K562 (cell line): ENCODE results near the gene ERBB4. TPM values are rescaled to one million over a fixed set of nuclear protein-coding genes. Genes with fewer than 3 reads are reported as not detected.

Experiments
- ATAC-seq: fragments of 200-7000 bp; cut with Tn5 transposase; 3 replicates; pipeline ENCODE4 v1.9.1; 2020; ENCODE audit warnings: moderate library complexity
- BruUV-seq: library from RNA; stranded (reverse); fragments of 400-500 nt; replicated peaks from 2 replicates; lab custom pipeline; 2021; lab: Mats Ljungman, UMichigan
- CTCF ChIA-PET: fragments of 300-600 bp; formaldehyde crosslinking; extraction: SDS; loops from one replicate; lab custom pipeline; 2021; ENCODE audit warnings: low intra/inter-chr PET ratio; lab: Yijun Ruan, JAX
- POLR2A ChIA-PET: fragments of 300-600, 350-650 bp; sonication (Branson Sonifier 250); formaldehyde crosslinking; extraction: SDS; loops from one replicate; lab custom pipeline; 2021; ENCODE audit warnings: antibody characterized with exemption, inconsistent platforms; lab: Yijun Ruan, JAX
- DNase-seq, 4 experiments: peaks; one replicate each; pipeline versions ENCODE4 v3.0.0 to v3.0.0-alpha.2; 2011 to 2018; ENCODE audit warnings: low spot score in 3 of 4, mixed read lengths in 3 of 4; ENCODE audit errors: extremely low read depth in 1 of 4
- FAIRE-seq: peaks from 2 replicates; lab custom pipeline; 2011; peaks lifted over from hg19 to GRCh38; lab: Jason Lieb, UNC
- H2AFZ ChIP-seq: 2 replicates; pipeline ENCODE4 v1.6.0; 2011; ENCODE audit warnings: low read depth, low read length, control low read depth, inconsistent platforms
- H3K27ac ChIP-seq: fragments of 200-600 bp; 3 replicates; pipeline ENCODE4 v1.8.0; 2011; ENCODE audit warnings: low read depth, mild to moderate bottlenecking, control low read depth, inconsistent platforms, low read length, moderate library complexity, mixed read lengths; ENCODE audit errors: extremely low read depth
- H3K27me3 ChIP-seq, 2 experiments: fragments of 300-600 bp in 1 of 2; 2 replicates in 1 of 2; 3 replicates in 1 of 2; pipeline versions ENCODE4 v1.6.0 to v1.8.0; 2011; ENCODE audit warnings: inconsistent platforms in 2 of 2, low read length in 2 of 2, mild to moderate bottlenecking in 1 of 2, mixed read lengths in 1 of 2, moderate library complexity in 1 of 2; ENCODE audit not compliant: control insufficient read depth in 2 of 2, insufficient read depth in 2 of 2
- H3K36me3 ChIP-seq: fragments of 300-600 bp; 3 replicates; pipeline ENCODE4 v1.8.0; 2011; ENCODE audit warnings: mild to moderate bottlenecking, low read length, inconsistent platforms; ENCODE audit not compliant: control insufficient read depth, insufficient read depth
- H3K4me1 ChIP-seq, 2 experiments: fragments of 200-600 bp in 1 of 2; replicated peaks in 1 of 2; 2 replicates in 1 of 2; 3 replicates in 1 of 2; pipeline versions ENCODE4 v1.5.1 to v1.8.0; 2011; ENCODE audit warnings: inconsistent platforms in 2 of 2, low read length in 2 of 2, mild to moderate bottlenecking in 1 of 2, mixed read lengths in 1 of 2, moderate library complexity in 1 of 2; ENCODE audit not compliant: control insufficient read depth in 2 of 2, insufficient read depth in 2 of 2
- H3K4me2 ChIP-seq: 2 replicates; pipeline ENCODE4 v1.6.1; 2011; ENCODE audit warnings: low read length, control low read depth, inconsistent platforms, mixed read lengths; ENCODE audit not compliant: insufficient read depth
- H3K4me3 ChIP-seq: fragments of 200-600 bp; sonication (generic), shearing (Covaris generic); 2 replicates; pipeline ENCODE4 v1.5.1; 2016; ENCODE audit warnings: control low read depth, inconsistent platforms
- H3K79me2 ChIP-seq: fragments of 200-600 bp; 3 replicates; pipeline ENCODE4 v1.8.0; 2011; ENCODE audit warnings: low read length, inconsistent platforms; ENCODE audit not compliant: control insufficient read depth, insufficient read depth
- H3K9ac ChIP-seq, 2 experiments: 2 replicates each; pipeline versions ENCODE4 v1.6.0 to v1.6.1; 2011; ENCODE audit warnings: low read depth in 2 of 2, low read length in 2 of 2, control low read depth in 1 of 2, inconsistent platforms in 1 of 2, mild to moderate bottlenecking in 1 of 2, mixed read lengths in 1 of 2; ENCODE audit not compliant: insufficient read depth in 1 of 2
- H3K9me1 ChIP-seq: one replicate; pipeline ENCODE4 v1.6.0; 2011; ENCODE audit warnings: inconsistent platforms, mild to moderate bottlenecking, low read length, moderate library complexity; ENCODE audit not compliant: control insufficient read depth, insufficient read depth
- H3K9me3 ChIP-seq: replicated peaks from 2 replicates; pipeline ENCODE4 v1.5.1; 2011; ENCODE audit warnings: low read depth, low read length, inconsistent platforms; ENCODE audit not compliant: control insufficient read depth, insufficient read depth
- H4K20me1 ChIP-seq: replicated peaks from 2 replicates; pipeline ENCODE4 v1.6.1; 2011; ENCODE audit warnings: low read length, inconsistent platforms, mixed read lengths; ENCODE audit not compliant: control insufficient read depth, insufficient read depth
- ARID3A ChIP-seq: IDR thresholded peaks from 2 replicates; pipeline ENCODE4 v1.6.1; 2012; ENCODE audit warnings: low read depth, low read length, improper control_type of control experiment, borderline replicate concordance
- CHD4 ChIP-seq: fragments of 200-600 bp; sonication (generic); IDR thresholded peaks from 3 replicates; pipeline ENCODE4 v1.6.1; 2012; ENCODE audit warnings: low read depth, mild to moderate bottlenecking, mixed read lengths, low read length, inconsistent platforms; ENCODE audit not compliant: insufficient read depth, insufficient replicate concordance, poor library complexity, severe bottlenecking
- FOXK1 ChIP-seq: sonication (generic); formaldehyde crosslinking; IDR thresholded peaks from 2 replicates; pipeline ENCODE4 v1.8.0; 2022; ENCODE audit warnings: missing genetic modification reagents, mild to moderate bottlenecking, borderline replicate concordance
- OTX1 ChIP-seq: fragments of 450-650 bp; formaldehyde crosslinking; IDR thresholded peaks from 2 replicates; pipeline ENCODE4 v1.4.0; 2022; ENCODE audit warnings: mild to moderate bottlenecking
- PHF21A ChIP-seq: fragments of 450-650 bp; IDR thresholded peaks from 2 replicates; pipeline ENCODE4 v1.6.1; 2017; ENCODE audit warnings: low read depth, borderline replicate concordance
- RAD21 ChIP-seq, 2 experiments: fragments of 250-450 bp in 1 of 2; fragments of 450-650 bp in 1 of 2; sonication (Bioruptor Pico) in 1 of 2; formaldehyde crosslinking in 1 of 2; IDR thresholded peaks in 1 of 2; conservative IDR thresholded peaks in 1 of 2; 2 replicates each; pipeline versions ENCODE4 v1.4.0 to v1.8.0; 2020 to 2022; ENCODE audit warnings: mild to moderate bottlenecking in 2 of 2, moderate library complexity in 1 of 2
- RBM22 ChIP-seq: fragments of 200-400 bp; formaldehyde crosslinking; IDR thresholded peaks from 2 replicates; pipeline ENCODE4 v1.6.1; 2018; ENCODE audit warnings: low read length, low read depth; ENCODE audit not compliant: poor library complexity, severe bottlenecking
- TAL1 ChIP-seq: fragments of 450-650 bp; IDR thresholded peaks from 2 replicates; pipeline ENCODE4 v1.6.1; 2016; ENCODE audit warnings: mild to moderate bottlenecking
- TCF3 ChIP-seq: sonication (generic); formaldehyde crosslinking; IDR thresholded peaks from 2 replicates; pipeline ENCODE4 v1.4.0; 2020; ENCODE audit warnings: mild to moderate bottlenecking, missing genetic modification reagents
- THAP7 ChIP-seq: fragments of 250-450 bp; sonication (Bioruptor Pico); IDR thresholded peaks from 2 replicates; pipeline ENCODE4 v1.5.0; 2021
- ZC3H8 ChIP-seq: fragments of 450-650 bp; IDR thresholded peaks from 2 replicates; pipeline ENCODE4 v1.6.1; 2017
- ZNF395 ChIP-seq: fragments of 200-800 bp; sonication (Bioruptor generic); IDR thresholded peaks from 2 replicates; pipeline ENCODE4 v1.6.1; 2017; ENCODE audit warnings: missing genetic modification characterization, missing compliant biosample characterization
- ZNF696 ChIP-seq: fragments of 250-450 bp; sonication (Bioruptor Pico); conservative IDR thresholded peaks from 2 replicates; pipeline ENCODE4 v1.4.0; 2020; ENCODE audit warnings: mild to moderate bottlenecking, moderate library complexity
- ZSCAN32 ChIP-seq: fragments of 450-650 bp; formaldehyde crosslinking; IDR thresholded peaks from 2 replicates; pipeline ENCODE4 v1.4.0; 2020; ENCODE audit warnings: mild to moderate bottlenecking, moderate library complexity
- WGBS: fragments of 100-300 bp; shearing (Covaris generic); methylation state at CpG from one replicate; pipeline ENCODE4 v1.1.6; 2016; ENCODE audit warnings: low coverage, mixed read lengths; ENCODE audit not compliant: insufficient coverage; ENCODE audit errors: missing lambda C conversion rate; 5-methylcytosine and 5-hydroxymethylcytosine counted together
- in situ Hi-C: fragments of 300-500 bp; cut with MboI; formaldehyde crosslinking; loops from 4 replicates; pipeline ENCODE4 v1.15.0; 2018; ENCODE audit warnings: inconsistent platforms, mixed read lengths
- intact Hi-C: fragments of 100-400 bp; cut with micrococcal nuclease; formaldehyde crosslinking; loops from 2 replicates; pipeline ENCODE4 v1.14.2; 2022
- polyA plus RNA-seq, 8 experiments: library from polyadenylated mRNA; depleted of rRNA in 4 of 8; stranded (reverse) in 5 of 8; unstranded in 3 of 8; fragments of >200 nt; fragmentation: Nextera tagmentation in 2 of 8; fragmentation: Illumina TruSeq in 1 of 8; extraction: Ambion mirVana in 2 of 8; extraction: Trizol in 1 of 8; gene quantifications; 2 replicates each; pipeline versions ENCODE4 v1.2.1 to v1.2.3, GENCODE V29; 2011 to 2014; ENCODE audit warnings: inconsistent platforms in 1 of 8, missing spikeins in 1 of 8
- total RNA-seq, 7 experiments: library from RNA; depleted of rRNA in 6 of 7; stranded (reverse); fragments of >200 nt in 6 of 7; fragmentation: Illumina TruSeq in 2 of 7; extraction: Trizol in 2 of 7; gene quantifications; 2 replicates each; pipeline versions ENCODE4 v1.2.1 to v1.2.3, GENCODE V29; 2011 to 2021; ENCODE audit warnings: low replicate concordance in 1 of 7
- TF ChIP-seq, protein P1 (sequence below): fragments of 250-450 bp; sonication (Bioruptor Pico); IDR thresholded peaks from 2 replicates; pipeline ENCODE4 v1.4.0; 2020; ENCODE audit warnings: mild to moderate bottlenecking

ERBB4 gene
- total and polyA plus RNA-seq, 9 of the 15 experiments (the other 6 are each of a cell fraction or from before 2014, with no cell fraction given) = not detected

DNA sequence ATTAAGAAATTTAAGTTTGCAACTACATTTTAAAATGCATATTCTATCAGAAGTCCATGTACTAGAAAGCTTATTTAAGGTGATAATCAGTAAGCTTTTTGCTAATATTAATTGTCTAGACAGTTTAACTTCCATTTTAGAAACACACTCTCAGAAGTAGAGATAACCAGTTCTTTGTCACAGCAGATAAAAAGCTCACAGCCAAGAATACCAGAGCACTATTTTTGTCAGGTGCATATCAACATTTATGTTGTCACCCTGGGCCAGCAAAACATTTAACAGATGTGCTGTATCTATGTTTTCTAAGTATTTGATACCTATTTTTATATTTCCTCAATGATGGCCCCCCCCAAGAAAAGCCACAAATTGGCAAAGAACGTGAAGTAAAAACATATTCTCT, 192.6 kb downstream of the ERBB4 start:
- ChIA-PET CTCF (no interaction called here), POLR2A (no interaction called here)
- Histone ChIP-seq H3K4me2 (no peak overlapping the region), H3K4me1 (no peaks in the 10 kb centered on the region), H3K27me3 (no peaks in the 10 kb centered on the region), H3K9me3 (no peaks in the 10 kb centered on the region), H3K27ac (no peak overlapping the region), H2AFZ (no peak overlapping the region), H3K9me1 (no peaks in the 10 kb centered on the region), H3K9ac (no peak overlapping the region), H3K4me3 (no peak overlapping the region), H3K79me2 (no peaks in the 10 kb centered on the region), H4K20me1 (no peaks in the 10 kb centered on the region), H3K36me3 (no peaks in the 10 kb centered on the region)
- no peak for ATAC-seq
- no peak for DNase-seq
- WGBS = 0% methylated on average over 1 of the region's 1 CpG
- BruUV-seq = no TSS peak
- no peak for FAIRE-seq
- intact Hi-C loops (no loop called here), in situ Hi-C loops (no loop called here)
- no peak for TF ChIP-seq TAL1
- TF ChIP-seq PHF21A = no peak
- TF ChIP-seq OTX1 (CRISPR knock-in tag) = no peak
- TF ChIP-seq TCF3 (CRISPR knock-in tag) = no peak
- TF ChIP-seq ARID3A = no peak
- no peak for TF ChIP-seq FOXK1 (CRISPR knock-in tag)
- TF ChIP-seq RBM22 = no peak
- TF ChIP-seq ZC3H8 = no peak
- no peak for TF ChIP-seq RAD21 (CRISPR knock-in tag; conservative IDR thresholded peaks at IDR 0.05 in 1 of 2, IDR thresholded peaks at IDR 0.05 in 1 of 2)
- TF ChIP-seq CHD4 = no peak
- TF ChIP-seq ZNF696 (CRISPR knock-in tag) = no peak
- TF ChIP-seq, protein P1, sequence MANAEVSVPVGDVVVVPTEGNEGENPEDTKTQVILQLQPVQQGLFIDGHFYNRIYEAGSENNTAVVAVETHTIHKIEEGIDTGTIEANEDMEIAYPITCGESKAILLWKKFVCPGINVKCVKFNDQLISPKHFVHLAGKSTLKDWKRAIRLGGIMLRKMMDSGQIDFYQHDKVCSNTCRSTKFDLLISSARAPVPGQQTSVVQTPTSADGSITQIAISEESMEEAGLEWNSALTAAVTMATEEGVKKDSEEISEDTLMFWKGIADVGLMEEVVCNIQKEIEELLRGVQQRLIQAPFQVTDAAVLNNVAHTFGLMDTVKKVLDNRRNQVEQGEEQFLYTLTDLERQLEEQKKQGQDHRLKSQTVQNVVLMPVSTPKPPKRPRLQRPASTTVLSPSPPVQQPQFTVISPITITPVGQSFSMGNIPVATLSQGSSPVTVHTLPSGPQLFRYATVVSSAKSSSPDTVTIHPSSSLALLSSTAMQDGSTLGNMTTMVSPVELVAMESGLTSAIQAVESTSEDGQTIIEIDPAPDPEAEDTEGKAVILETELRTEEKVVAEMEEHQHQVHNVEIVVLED = no peak
- no peak for TF ChIP-seq ZSCAN32
- no peak for TF ChIP-seq THAP7
- TF ChIP-seq ZNF395 (CRISPR knock-in tag) = no peak
